Medulla oblongata (tissue), 1 donor: ENCODE results near the gene CKAP4.
A peak's percentile ranks its signal among the peaks of the same experiment; 100 is the strongest.

Source experiments
- DNase-seq: peaks from one replicate; pipeline ENCODE4 v3.0.0-alpha.2; 2015; ENCODE audit errors: extremely low spot score

The CKAP4 gene

GRCh38 chr12:106274575-106275121 is 26.8 kb upstream of the CKAP4 start:
- no peak for DNase-seq

DNA sequence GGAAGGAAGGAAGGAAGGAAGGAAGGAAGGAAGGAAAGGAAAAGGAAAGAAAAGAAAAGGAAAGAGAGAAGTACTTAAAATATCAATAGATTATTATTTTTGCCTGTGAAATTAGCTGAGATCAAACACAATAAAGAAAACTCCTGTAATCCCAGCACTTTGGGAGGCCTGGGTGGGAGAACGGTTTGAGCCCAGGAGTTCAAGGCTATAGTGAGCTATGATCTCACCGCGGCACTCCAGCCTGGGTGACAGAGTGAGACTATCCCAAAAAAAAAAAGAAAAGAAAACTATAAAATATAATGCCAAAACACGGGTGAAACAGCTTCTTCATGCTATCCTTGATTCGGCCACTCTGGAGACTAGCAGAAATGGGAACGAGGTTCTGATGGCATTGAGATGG is 26.2 kb upstream of the CKAP4 start:
- DNase-seq, result no peak

- DNase-seq, result no peak
Observed at GRCh38 chr12:106273491-106273890, 25.7 kb upstream of the CKAP4 start.

GRCh38 chr12:106271575-106272505 is 24.0 kb upstream of the CKAP4 start:
- DNase-seq, result no peak

- DNase-seq, result no peak
Observed at GRCh38 chr12:106269150-106269771, 21.4 kb upstream of the CKAP4 start.

- no peak for DNase-seq
Observed at GRCh38 chr12:106267535-106267934, 19.7 kb upstream of the CKAP4 start.

DNA sequence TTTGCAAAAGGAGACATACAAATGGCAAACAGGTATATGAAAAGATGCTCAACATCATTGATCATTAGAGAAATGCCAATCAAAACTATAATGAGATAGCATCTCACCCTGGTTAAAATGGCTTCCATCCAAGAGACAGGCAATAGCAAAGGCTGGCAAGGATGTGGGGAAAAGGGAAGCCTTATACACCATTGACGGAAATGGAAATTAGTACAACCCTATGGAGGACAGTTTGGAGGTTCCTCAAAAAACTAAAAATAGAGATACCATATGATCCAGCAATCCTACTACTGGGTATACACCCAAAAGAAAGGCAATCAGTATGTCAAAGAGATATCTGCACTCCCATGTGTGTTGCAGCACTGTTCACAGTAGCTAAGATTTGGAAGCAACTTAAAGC is 17.3 kb upstream of the CKAP4 start:
- no peak for DNase-seq

DNA sequence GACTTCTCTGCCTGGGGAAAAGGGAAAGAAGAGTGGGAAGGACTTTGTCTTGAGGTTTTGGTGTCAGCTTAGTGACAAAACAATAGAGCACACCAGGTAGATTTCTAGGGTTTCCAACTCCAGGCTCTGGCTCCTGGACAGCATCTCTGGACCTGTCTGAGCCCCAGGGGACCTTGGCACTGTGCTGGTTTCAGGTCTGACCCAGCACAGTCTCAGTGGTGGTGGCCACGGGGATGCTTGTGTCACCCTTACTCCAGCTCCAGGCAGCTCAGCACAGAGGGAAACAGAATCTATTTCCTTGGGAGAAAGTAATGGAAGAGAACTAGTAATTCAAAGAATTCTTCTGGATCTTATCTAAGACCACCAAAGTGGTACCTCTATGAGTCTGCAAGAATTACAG is 11.1 kb upstream of the CKAP4 start:
- DNase-seq, result no peak

- no peak for DNase-seq
Observed at GRCh38 chr12:106258226-106258625, 10.4 kb upstream of the CKAP4 start.

GRCh38 chr12:106256524-106256923 is 8.7 kb upstream of the CKAP4 start:
- no peak for DNase-seq

DNA sequence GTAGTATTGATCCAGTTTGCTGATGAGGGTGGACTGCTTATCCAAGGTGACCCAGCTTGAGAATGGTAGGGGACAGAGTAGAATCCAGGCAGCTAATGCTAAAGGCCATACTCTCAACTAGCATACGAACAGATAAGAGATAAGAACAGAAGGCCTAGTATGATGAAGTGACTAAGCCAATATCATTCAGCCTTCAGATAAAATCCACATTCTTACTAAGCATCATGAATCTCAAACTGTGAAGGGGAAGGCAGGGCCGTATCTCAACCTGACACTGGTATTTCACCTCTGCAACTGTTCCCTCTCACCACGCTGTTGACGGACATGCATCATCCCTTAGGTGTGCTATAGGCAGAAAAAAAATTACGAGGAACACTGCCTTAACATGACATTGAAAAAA is 8.1 kb upstream of the CKAP4 start:
- no peak for DNase-seq

- DNase-seq, result no peak
Observed at GRCh38 chr12:106255493-106255892, 7.7 kb upstream of the CKAP4 start.

GRCh38 chr12:106254724-106255123 is 6.9 kb upstream of the CKAP4 start:
- DNase-seq, result no peak

GRCh38 chr12:106251631-106252455 is 4.0 kb upstream of the CKAP4 start:
- DNase-seq, result no peak

DNA sequence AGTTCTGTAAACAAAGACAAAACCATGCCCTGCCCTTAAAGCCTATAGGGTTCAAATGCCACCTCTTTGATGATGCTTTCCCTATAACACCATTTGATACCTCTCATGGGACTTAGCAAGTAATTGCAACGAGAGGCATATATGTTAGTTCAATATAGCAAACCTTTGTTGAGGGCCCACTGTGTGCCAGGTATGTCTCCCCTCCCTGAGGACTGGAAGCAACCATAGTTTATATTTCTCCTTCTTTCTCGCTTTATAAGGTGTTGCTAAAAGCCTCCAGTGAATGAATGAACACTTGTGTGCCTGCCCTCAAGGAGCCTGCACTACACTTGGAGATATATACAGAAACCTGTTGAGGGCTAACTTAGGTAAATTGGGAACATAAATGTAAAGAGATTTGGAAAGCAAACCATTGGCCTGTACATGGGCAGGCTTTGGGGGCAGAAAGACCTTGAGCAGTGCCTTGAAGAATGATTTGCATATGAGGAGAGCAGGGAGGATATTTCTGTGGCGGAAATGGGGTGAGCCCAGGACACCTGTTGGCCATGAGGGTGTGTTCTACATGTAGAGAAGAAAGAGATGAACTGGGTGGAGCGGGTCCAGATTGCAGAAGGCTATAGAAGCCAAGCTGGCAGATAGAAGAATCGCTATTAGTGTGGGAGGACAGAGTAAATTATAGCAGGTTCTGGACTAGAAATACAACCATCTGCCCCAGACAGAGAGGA is 1.8 kb upstream of the CKAP4 start:
- DNase-seq, result no peak

GRCh38 chr12:106248846-106249371 is 1.1 kb upstream of the CKAP4 start:
- DNase-seq, result peak; percentile 38

- peak; percentile 52 for DNase-seq
Observed at GRCh38 chr12:106248312-106248845, 559 bp upstream of the CKAP4 start.

- peak; percentile 42 for DNase-seq
Observed at GRCh38 chr12:106246891-106247673, 738 bp downstream of the CKAP4 start.

GRCh38 chr12:106245767-106246166 is 2.1 kb downstream of the CKAP4 start:
- DNase-seq, result no peak

DNA sequence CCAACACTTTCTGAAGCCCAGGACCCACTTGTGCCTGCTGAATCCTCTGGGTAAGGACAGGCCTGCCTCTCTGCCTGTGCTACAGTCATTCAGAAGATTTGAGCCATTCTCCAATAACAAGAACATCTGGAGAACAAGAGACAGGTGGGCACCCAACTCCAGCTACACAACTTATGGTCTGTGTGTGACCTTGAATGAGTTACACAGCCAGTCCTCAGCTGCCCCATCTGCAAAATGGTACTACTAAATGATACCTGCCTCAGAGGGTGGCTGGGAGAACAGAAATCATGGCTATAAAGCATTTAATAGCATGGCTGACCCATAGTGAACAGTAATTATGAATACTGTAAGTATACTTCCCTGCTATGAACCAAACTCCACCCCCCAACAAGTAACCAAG is 4.2 kb downstream of the CKAP4 start:
- no peak for DNase-seq
